GM21737 (cell line): ENCODE results near the gene NOS1AP.

Source experiments
- ATAC-seq: cut with Tn5 transposase; IDR thresholded peaks from one replicate; pipeline ENCODE4 v1.9.1; 2021; ENCODE audit warnings: mild to moderate bottlenecking, moderate library complexity; ENCODE audit not compliant: unreplicated experiment

Gene NOS1AP

GRCh38 chr1:162359523-162360236 is 290.2 kb downstream of the NOS1AP start:
- ATAC-seq, result no peak

- no peak for ATAC-seq
These were observed 290.9 kb downstream of the NOS1AP start for GRCh38 chr1:162360237-162360873.

GRCh38 chr1:162360874-162361260 is 291.4 kb downstream of the NOS1AP start:
- no peak for ATAC-seq

- ATAC-seq, result peak; percentile 35
These were observed 291.9 kb downstream of the NOS1AP start for GRCh38 chr1:162361349-162361748.

- no peak for ATAC-seq
These were observed 294.3 kb downstream of the NOS1AP start for GRCh38 chr1:162363823-162364222.

- ATAC-seq, result no peak
These were observed 295.0 kb downstream of the NOS1AP start for GRCh38 chr1:162364498-162364897.

- ATAC-seq, result no peak
These were observed 296.0 kb downstream of the NOS1AP start for GRCh38 chr1:162365284-162366020.

- ATAC-seq, result no peak
These were observed 296.7 kb downstream of the NOS1AP start for GRCh38 chr1:162366149-162366548.

GRCh38 chr1:162366671-162367070 is 297.2 kb downstream of the NOS1AP start:
- ATAC-seq, result no peak

- no peak for ATAC-seq
These were observed 297.6 kb downstream of the NOS1AP start for GRCh38 chr1:162367073-162367472.

GRCh38 chr1:162367772-162368171 is 298.3 kb downstream of the NOS1AP start:
- ATAC-seq, result no peak

- no peak for ATAC-seq
These were observed 299.0 kb downstream of the NOS1AP start for GRCh38 chr1:162368451-162368850.

- ATAC-seq, result no peak
These were observed 300.1 kb downstream of the NOS1AP start for GRCh38 chr1:162369571-162369970.

- no peak for ATAC-seq
These were observed 300.7 kb downstream of the NOS1AP start for GRCh38 chr1:162370161-162370560.

GRCh38 chr1:162370721-162371120 is 301.2 kb downstream of the NOS1AP start:
- ATAC-seq, result no peak

GRCh38 chr1:162371611-162372010 is 302.1 kb downstream of the NOS1AP start:
- ATAC-seq, result no peak

GRCh38 chr1:162372159-162373071 is 302.9 kb downstream of the NOS1AP start:
- ATAC-seq, result no peak

- ATAC-seq, result no peak
These were observed 303.6 kb downstream of the NOS1AP start for GRCh38 chr1:162373072-162373427.

GRCh38 chr1:162373541-162374260 is 304.2 kb downstream of the NOS1AP start:
- no peak for ATAC-seq

GRCh38 chr1:162374406-162374805 is 304.9 kb downstream of the NOS1AP start:
- no peak for ATAC-seq
